ENCODE data around the gene KIAA1671.

- TF ChIP-seq ZNF564 (CRISPR knock-in tag; IDR thresholded peaks at IDR 0.05): no peak
- TF ChIP-seq, protein P1, sequence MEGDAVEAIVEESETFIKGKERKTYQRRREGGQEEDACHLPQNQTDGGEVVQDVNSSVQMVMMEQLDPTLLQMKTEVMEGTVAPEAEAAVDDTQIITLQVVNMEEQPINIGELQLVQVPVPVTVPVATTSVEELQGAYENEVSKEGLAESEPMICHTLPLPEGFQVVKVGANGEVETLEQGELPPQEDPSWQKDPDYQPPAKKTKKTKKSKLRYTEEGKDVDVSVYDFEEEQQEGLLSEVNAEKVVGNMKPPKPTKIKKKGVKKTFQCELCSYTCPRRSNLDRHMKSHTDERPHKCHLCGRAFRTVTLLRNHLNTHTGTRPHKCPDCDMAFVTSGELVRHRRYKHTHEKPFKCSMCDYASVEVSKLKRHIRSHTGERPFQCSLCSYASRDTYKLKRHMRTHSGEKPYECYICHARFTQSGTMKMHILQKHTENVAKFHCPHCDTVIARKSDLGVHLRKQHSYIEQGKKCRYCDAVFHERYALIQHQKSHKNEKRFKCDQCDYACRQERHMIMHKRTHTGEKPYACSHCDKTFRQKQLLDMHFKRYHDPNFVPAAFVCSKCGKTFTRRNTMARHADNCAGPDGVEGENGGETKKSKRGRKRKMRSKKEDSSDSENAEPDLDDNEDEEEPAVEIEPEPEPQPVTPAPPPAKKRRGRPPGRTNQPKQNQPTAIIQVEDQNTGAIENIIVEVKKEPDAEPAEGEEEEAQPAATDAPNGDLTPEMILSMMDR (CRISPR knock-in tag; IDR thresholded peaks at IDR 0.05): no peak
- TF ChIP-seq NFE2L1 (CRISPR knock-in tag; IDR thresholded peaks at IDR 0.05; ENCODE audit: borderline replicate concordance): no peak
- TF ChIP-seq, protein P2, sequence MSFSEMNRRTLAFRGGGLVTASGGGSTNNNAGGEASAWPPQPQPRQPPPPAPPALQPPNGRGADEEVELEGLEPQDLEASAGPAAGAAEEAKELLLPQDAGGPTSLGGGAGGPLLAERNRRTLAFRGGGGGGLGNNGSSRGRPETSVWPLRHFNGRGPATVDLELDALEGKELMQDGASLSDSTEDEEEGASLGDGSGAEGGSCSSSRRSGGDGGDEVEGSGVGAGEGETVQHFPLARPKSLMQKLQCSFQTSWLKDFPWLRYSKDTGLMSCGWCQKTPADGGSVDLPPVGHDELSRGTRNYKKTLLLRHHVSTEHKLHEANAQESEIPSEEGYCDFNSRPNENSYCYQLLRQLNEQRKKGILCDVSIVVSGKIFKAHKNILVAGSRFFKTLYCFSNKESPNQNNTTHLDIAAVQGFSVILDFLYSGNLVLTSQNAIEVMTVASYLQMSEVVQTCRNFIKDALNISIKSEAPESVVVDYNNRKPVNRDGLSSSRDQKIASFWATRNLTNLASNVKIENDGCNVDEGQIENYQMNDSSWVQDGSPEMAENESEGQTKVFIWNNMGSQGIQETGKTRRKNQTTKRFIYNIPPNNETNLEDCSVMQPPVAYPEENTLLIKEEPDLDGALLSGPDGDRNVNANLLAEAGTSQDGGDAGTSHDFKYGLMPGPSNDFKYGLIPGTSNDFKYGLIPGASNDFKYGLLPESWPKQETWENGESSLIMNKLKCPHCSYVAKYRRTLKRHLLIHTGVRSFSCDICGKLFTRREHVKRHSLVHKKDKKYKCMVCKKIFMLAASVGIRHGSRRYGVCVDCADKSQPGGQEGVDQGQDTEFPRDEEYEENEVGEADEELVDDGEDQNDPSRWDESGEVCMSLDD (CRISPR knock-in tag; IDR thresholded peaks at IDR 0.05; ENCODE audit: borderline replicate concordance): no peak
- TF ChIP-seq, protein P3, sequence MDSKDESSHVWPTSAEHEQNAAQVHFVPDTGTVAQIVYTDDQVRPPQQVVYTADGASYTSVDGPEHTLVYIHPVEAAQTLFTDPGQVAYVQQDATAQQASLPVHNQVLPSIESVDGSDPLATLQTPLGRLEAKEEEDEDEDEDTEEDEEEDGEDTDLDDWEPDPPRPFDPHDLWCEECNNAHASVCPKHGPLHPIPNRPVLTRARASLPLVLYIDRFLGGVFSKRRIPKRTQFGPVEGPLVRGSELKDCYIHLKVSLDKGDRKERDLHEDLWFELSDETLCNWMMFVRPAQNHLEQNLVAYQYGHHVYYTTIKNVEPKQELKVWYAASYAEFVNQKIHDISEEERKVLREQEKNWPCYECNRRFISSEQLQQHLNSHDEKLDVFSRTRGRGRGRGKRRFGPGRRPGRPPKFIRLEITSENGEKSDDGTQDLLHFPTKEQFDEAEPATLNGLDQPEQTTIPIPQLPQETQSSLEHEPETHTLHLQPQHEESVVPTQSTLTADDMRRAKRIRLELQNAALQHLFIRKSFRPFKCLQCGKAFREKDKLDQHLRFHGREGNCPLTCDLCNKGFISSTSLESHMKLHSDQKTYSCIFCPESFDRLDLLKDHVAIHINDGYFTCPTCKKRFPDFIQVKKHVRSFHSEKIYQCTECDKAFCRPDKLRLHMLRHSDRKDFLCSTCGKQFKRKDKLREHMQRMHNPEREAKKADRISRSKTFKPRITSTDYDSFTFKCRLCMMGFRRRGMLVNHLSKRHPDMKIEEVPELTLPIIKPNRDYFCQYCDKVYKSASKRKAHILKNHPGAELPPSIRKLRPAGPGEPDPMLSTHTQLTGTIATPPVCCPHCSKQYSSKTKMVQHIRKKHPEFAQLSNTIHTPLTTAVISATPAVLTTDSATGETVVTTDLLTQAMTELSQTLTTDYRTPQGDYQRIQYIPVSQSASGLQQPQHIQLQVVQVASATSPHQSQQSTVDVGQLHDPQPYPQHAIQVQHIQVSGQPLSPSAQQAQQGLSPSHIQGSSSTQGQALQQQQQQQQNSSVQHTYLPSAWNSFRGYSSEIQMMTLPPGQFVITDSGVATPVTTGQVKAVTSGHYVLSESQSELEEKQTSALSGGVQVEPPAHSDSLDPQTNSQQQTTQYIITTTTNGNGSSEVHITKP (CRISPR knock-in tag; IDR thresholded peaks at IDR 0.05; ENCODE audit: low read depth): no peak
- TF ChIP-seq CHD4 (IDR thresholded peaks at IDR 0.05; ENCODE audit: borderline replicate concordance, low read length): no peak
- TF ChIP-seq POLR2A (IDR thresholded peaks at IDR 0.05; ENCODE audit: insufficient read depth in 1 of 2, low read depth in 2 of 2, low read length in 2 of 2): no peak
- no peak for TF ChIP-seq SNAI1 (CRISPR knock-in tag; IDR thresholded peaks at IDR 0.05; ENCODE audit: borderline replicate concordance)
- TF ChIP-seq SSRP1 (CRISPR knock-in tag; IDR thresholded peaks at IDR 0.05): no peak
- no peak for TF ChIP-seq DDIT3 (CRISPR knock-in tag; IDR thresholded peaks at IDR 0.05)
- no peak for TF ChIP-seq ATF2 (CRISPR knock-in tag; IDR thresholded peaks at IDR 0.05)
- TF ChIP-seq, protein P4, sequence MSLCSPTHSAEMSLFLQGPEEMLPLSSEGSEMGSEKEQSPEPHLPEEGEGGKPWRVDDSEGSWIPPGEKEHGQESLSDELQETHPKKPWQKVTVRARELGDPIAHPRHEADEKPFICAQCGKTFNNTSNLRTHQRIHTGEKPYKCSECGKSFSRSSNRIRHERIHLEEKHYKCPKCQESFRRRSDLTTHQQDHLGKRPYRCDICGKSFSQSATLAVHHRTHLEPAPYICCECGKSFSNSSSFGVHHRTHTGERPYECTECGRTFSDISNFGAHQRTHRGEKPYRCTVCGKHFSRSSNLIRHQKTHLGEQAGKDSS (CRISPR knock-in tag; IDR thresholded peaks at IDR 0.05; ENCODE audit: borderline replicate concordance, low read depth): no peak
- no peak for TF ChIP-seq ATF1 (CRISPR knock-in tag; IDR thresholded peaks at IDR 0.05)
Measured at GRCh38 chr22:24962094-24962493, 9.6 kb downstream of the KIAA1671 start.
